SK-N-SH (cell line): ENCODE data around the gene SLC7A8. TPM values are rescaled to one million over a fixed set of nuclear protein-coding genes. Genes with fewer than 3 reads are reported as not detected.

ENCODE experiments used
- CTCF ChIA-PET: fragments of 300-600, 350-600 bp; formaldehyde crosslinking; extraction: SDS; loops from one replicate; lab custom pipeline; 2021; lab: Yijun Ruan, JAX
- POLR2A ChIA-PET: fragments of 350-600 bp; sonication (Branson Sonifier 250); formaldehyde crosslinking; extraction: SDS; loops from one replicate; lab custom pipeline; 2020; ENCODE audit warnings: antibody characterized with exemption, inconsistent platforms; lab: Yijun Ruan, JAX
- DNase-seq: peaks from one replicate; pipeline ENCODE4 v3.0.0; 2012
- H2AFZ ChIP-seq: fragments of 200-600 bp; sonication (generic); 2 replicates; pipeline ENCODE4 v1.8.1; 2016; ENCODE audit warnings: antibody characterized with exemption, mild to moderate bottlenecking, low read depth
- H3F3A ChIP-seq: fragments of 200-600 bp; sonication (generic); replicated peaks from 2 replicates; pipeline ENCODE3; 2016; ENCODE audit warnings: antibody characterized with exemption, mild to moderate bottlenecking; ENCODE audit not compliant: insufficient read depth
- H3K27ac ChIP-seq, 2 experiments: fragments of 200-500 bp in 1 of 2; fragments of 200-600 bp in 1 of 2; sonication (Bioruptor generic) in 1 of 2; sonication (generic), shearing (Covaris generic) in 1 of 2; 2 replicates each; pipeline versions ENCODE4 v1.5.1 to v1.6.1; 2014 to 2016; ENCODE audit warnings: low read depth in 2 of 2, inconsistent platforms in 1 of 2, low read length in 1 of 2, mild to moderate bottlenecking in 1 of 2, mixed read lengths in 1 of 2
- H3K27me3 ChIP-seq: fragments of 200-600 bp; sonication (generic), shearing (Covaris generic); 2 replicates; pipeline ENCODE4 v1.6.1; 2016; ENCODE audit warnings: mixed run types; ENCODE audit not compliant: insufficient read depth
- H3K36me3 ChIP-seq, 2 experiments: fragments of 200-500 bp in 1 of 2; fragments of 200-600 bp in 1 of 2; sonication (Bioruptor generic) in 1 of 2; sonication (generic) in 1 of 2; replicated peaks in 1 of 2; 2 replicates each; pipeline versions ENCODE3 to v1.5.1; 2014 to 2016; ENCODE audit warnings: low read length in 1 of 2, mild to moderate bottlenecking in 1 of 2; ENCODE audit not compliant: insufficient read depth in 2 of 2, control insufficient read depth in 1 of 2
- H3K4me1 ChIP-seq, 2 experiments: fragments of 200-500 bp in 1 of 2; fragments of 200-600 bp in 1 of 2; sonication (Bioruptor generic) in 1 of 2; sonication (generic), shearing (Covaris generic) in 1 of 2; 2 replicates each; pipeline versions ENCODE4 v1.5.1 to v1.6.1; 2014 to 2016; ENCODE audit warnings: low read depth in 1 of 2, low read length in 1 of 2, mixed run types in 1 of 2; ENCODE audit not compliant: insufficient read depth in 2 of 2, control insufficient read depth in 1 of 2
- H3K4me2 ChIP-seq: fragments of 200-600 bp; sonication (generic), shearing (Covaris generic); 2 replicates; pipeline ENCODE4 v1.6.1; 2017; ENCODE audit warnings: mixed run types
- H3K4me3 ChIP-seq, 2 experiments: fragments of 200-500 bp in 1 of 2; fragments of 200-600 bp in 1 of 2; sonication (Bioruptor generic) in 1 of 2; sonication (generic), shearing (Covaris generic) in 1 of 2; 2 replicates each; pipeline versions ENCODE4 v1.5.1 to v1.8.1; 2014 to 2016; ENCODE audit warnings: low read depth in 2 of 2, inconsistent platforms in 1 of 2, low read length in 1 of 2, mild to moderate bottlenecking in 1 of 2, mixed read lengths in 1 of 2, moderate library complexity in 1 of 2
- H3K79me2 ChIP-seq: fragments of 200-600 bp; sonication (generic); 2 replicates; pipeline ENCODE4 v1.8.1; 2017; ENCODE audit warnings: mild to moderate bottlenecking; ENCODE audit not compliant: insufficient read depth
- H3K9ac ChIP-seq: fragments of 200-600 bp; sonication (generic); 2 replicates; pipeline ENCODE4 v1.6.1; 2017; ENCODE audit warnings: mixed run types
- H3K9me2 ChIP-seq: fragments of 200-600 bp; sonication (generic); 2 replicates; pipeline ENCODE4 v1.6.1; 2017; ENCODE audit warnings: mixed run types
- H3K9me3 ChIP-seq: fragments of 200-600 bp; sonication (generic); 2 replicates; pipeline ENCODE4 v1.6.1; 2017; ENCODE audit warnings: mixed run types, mild to moderate bottlenecking, moderate library complexity
- H4K20me1 ChIP-seq: fragments of 200-600 bp; sonication (generic); 2 replicates; pipeline ENCODE4 v1.6.1; 2017; ENCODE audit warnings: mild to moderate bottlenecking, mixed run types; ENCODE audit not compliant: insufficient read depth
- EP300 ChIP-seq, 2 experiments: IDR thresholded peaks; 2 replicates each; pipeline versions ENCODE4 v1.4.0 to v1.6.1; 2012; ENCODE audit warnings: borderline replicate concordance in 1 of 2, low read depth in 1 of 2, low read length in 1 of 2
- EZH2phosphoT487 ChIP-seq: fragments of 200-600 bp; sonication (generic); IDR thresholded peaks from 2 replicates; pipeline ENCODE4 v1.6.1; 2017; ENCODE audit warnings: low read depth, mixed run types, mild to moderate bottlenecking, antibody characterized with exemption, moderate library complexity, borderline replicate concordance
- GABPA ChIP-seq: IDR thresholded peaks from 2 replicates; pipeline ENCODE4 v1.4.0; 2012; ENCODE audit warnings: low read depth, mild to moderate bottlenecking
- MAX ChIP-seq: IDR thresholded peaks from 2 replicates; pipeline ENCODE4 v1.4.0; 2012; ENCODE audit warnings: low read depth
- NRF1 ChIP-seq: IDR thresholded peaks from 2 replicates; pipeline ENCODE4 v1.6.1; 2012; ENCODE audit warnings: low read depth, mild to moderate bottlenecking, low read length
- PBX3 ChIP-seq: IDR thresholded peaks from 2 replicates; pipeline ENCODE4; 2012
- POLR2AphosphoS5 ChIP-seq: IDR thresholded peaks from 2 replicates; pipeline ENCODE4 v1.6.1; 2012; ENCODE audit warnings: low read depth, low read length
- RCOR1 ChIP-seq: fragments of 150-350 bp; IDR thresholded peaks from 2 replicates; pipeline ENCODE4 v1.6.1; 2017; ENCODE audit warnings: antibody characterized with exemption, low read length
- RFX5 ChIP-seq: IDR thresholded peaks from 2 replicates; pipeline ENCODE4 v1.6.1; 2012; ENCODE audit warnings: mild to moderate bottlenecking, improper control_type of control experiment, low read length
- TEAD4 ChIP-seq: IDR thresholded peaks from 2 replicates; pipeline ENCODE4 v1.4.0; 2012; ENCODE audit warnings: mild to moderate bottlenecking, borderline replicate concordance; ENCODE audit not compliant: insufficient read depth
- WGBS: methylation state at CpG from one replicate; pipeline ENCODE4 v1.1.6; 2017; ENCODE audit warnings: low lambda C conversion rate; 5-methylcytosine and 5-hydroxymethylcytosine counted together
- polyA plus RNA-seq, 3 experiments: library from polyadenylated mRNA; depleted of rRNA; stranded (reverse); fragments of >200 nt; gene quantifications; 2 replicates each; pipeline ENCODE4 v1.2.3, GENCODE V29; 2012
- TF ChIP-seq, protein P1 (sequence below): IDR thresholded peaks from 2 replicates; pipeline ENCODE4 v1.6.1; 2012; ENCODE audit warnings: mild to moderate bottlenecking, low read depth, low read length, moderate library complexity
- TF ChIP-seq, protein P2 (sequence below): fragments of 150-350 bp; IDR thresholded peaks from 2 replicates; pipeline ENCODE4 v1.6.1; 2016; ENCODE audit warnings: mild to moderate bottlenecking, low read depth, low read length
- TF ChIP-seq, protein P3 (sequence below): IDR thresholded peaks from 2 replicates; pipeline ENCODE4 v1.4.0; 2012; ENCODE audit warnings: low read depth, borderline replicate concordance

SLC7A8 gene
- polyA plus RNA-seq, 1 of the 3 experiments (the other 2 are of a cell fraction), result 1.4 TPM

GRCh38 chr14:23120541-23121251 is 62.8 kb downstream of the SLC7A8 start (continued):
- TF ChIP-seq, protein P1, sequence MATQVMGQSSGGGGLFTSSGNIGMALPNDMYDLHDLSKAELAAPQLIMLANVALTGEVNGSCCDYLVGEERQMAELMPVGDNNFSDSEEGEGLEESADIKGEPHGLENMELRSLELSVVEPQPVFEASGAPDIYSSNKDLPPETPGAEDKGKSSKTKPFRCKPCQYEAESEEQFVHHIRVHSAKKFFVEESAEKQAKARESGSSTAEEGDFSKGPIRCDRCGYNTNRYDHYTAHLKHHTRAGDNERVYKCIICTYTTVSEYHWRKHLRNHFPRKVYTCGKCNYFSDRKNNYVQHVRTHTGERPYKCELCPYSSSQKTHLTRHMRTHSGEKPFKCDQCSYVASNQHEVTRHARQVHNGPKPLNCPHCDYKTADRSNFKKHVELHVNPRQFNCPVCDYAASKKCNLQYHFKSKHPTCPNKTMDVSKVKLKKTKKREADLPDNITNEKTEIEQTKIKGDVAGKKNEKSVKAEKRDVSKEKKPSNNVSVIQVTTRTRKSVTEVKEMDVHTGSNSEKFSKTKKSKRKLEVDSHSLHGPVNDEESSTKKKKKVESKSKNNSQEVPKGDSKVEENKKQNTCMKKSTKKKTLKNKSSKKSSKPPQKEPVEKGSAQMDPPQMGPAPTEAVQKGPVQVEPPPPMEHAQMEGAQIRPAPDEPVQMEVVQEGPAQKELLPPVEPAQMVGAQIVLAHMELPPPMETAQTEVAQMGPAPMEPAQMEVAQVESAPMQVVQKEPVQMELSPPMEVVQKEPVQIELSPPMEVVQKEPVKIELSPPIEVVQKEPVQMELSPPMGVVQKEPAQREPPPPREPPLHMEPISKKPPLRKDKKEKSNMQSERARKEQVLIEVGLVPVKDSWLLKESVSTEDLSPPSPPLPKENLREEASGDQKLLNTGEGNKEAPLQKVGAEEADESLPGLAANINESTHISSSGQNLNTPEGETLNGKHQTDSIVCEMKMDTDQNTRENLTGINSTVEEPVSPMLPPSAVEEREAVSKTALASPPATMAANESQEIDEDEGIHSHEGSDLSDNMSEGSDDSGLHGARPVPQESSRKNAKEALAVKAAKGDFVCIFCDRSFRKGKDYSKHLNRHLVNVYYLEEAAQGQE, result no peak
- TF ChIP-seq RFX5, result no peak
- TF ChIP-seq, protein P2, sequence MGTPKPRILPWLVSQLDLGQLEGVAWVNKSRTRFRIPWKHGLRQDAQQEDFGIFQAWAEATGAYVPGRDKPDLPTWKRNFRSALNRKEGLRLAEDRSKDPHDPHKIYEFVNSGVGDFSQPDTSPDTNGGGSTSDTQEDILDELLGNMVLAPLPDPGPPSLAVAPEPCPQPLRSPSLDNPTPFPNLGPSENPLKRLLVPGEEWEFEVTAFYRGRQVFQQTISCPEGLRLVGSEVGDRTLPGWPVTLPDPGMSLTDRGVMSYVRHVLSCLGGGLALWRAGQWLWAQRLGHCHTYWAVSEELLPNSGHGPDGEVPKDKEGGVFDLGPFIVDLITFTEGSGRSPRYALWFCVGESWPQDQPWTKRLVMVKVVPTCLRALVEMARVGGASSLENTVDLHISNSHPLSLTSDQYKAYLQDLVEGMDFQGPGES, result no peak
- TF ChIP-seq EZH2phosphoT487, result no peak
- no peak for TF ChIP-seq MAX
- peak; percentile 40; the same call in 1 of the 2 replicates for TF ChIP-seq RCOR1

GRCh38 chr14:23119363-23120327 is 63.8 kb downstream of the SLC7A8 start:
- Histone ChIP-seq H3K9me2 (no peaks in the 10 kb centered on the region), H3K27ac (no peak overlapping the region), H3K9me3 (no peaks in the 10 kb centered on the region), H3K27me3 (no peaks in the 10 kb centered on the region; the same call in 1 of the 2 replicates), H3K4me1 (peaks cover 0 to 6% of the 10 kb centered on the region in 2 experiments; a peak in 3 of 4 replicates), H4K20me1 (no peaks in the 10 kb centered on the region), H3K4me2 (no peak overlapping the region), H2AFZ (no peak overlapping the region), H3K9ac (no peak overlapping the region), H3K79me2 (no peaks in the 10 kb centered on the region), H3K36me3 (no peaks in the 10 kb centered on the region), H3K4me3 (no peak overlapping the region), H3F3A (no peaks in the 10 kb centered on the region)
- WGBS, result 68% methylated on average over 9 of the region's 16 CpGs
- TF ChIP-seq MAX (no peak), EP300 (IDR thresholded peaks at IDR 0.05; ENCODE audit: borderline replicate concordance in 1 of 2, low read depth in 1 of 2, low read length in 1 of 2) (no peak), NRF1 (no peak), PBX3 (no peak), POLR2AphosphoS5 (no peak), GABPA (no peak), TEAD4 (no peak)
- TF ChIP-seq, protein P3, sequence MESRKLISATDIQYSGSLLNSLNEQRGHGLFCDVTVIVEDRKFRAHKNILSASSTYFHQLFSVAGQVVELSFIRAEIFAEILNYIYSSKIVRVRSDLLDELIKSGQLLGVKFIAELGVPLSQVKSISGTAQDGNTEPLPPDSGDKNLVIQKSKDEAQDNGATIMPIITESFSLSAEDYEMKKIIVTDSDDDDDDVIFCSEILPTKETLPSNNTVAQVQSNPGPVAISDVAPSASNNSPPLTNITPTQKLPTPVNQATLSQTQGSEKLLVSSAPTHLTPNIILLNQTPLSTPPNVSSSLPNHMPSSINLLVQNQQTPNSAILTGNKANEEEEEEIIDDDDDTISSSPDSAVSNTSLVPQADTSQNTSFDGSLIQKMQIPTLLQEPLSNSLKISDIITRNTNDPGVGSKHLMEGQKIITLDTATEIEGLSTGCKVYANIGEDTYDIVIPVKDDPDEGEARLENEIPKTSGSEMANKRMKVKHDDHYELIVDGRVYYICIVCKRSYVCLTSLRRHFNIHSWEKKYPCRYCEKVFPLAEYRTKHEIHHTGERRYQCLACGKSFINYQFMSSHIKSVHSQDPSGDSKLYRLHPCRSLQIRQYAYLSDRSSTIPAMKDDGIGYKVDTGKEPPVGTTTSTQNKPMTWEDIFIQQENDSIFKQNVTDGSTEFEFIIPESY, result no peak
- TF ChIP-seq, protein P2, result no peak
- ChIA-PET CTCF (interaction anchor here (0.6 to 19.7 kb wide), 16 partner anchors 9 to 1802 kb away, joined by 3 to 495 read pairs (median 5); partner anchors contain the start of genes CIROP, PABPN1, RNF212B and SLC7A8), POLR2A (no interaction called here)
- DNase-seq, result no peak
